IMR-90 (cell line): ENCODE results near the gene MTHFSD. TPM values are rescaled to one million over a fixed set of nuclear protein-coding genes. Genes with fewer than 3 reads are reported as not detected.

Experiments
- ATAC-seq: fragments of 200-7000 bp; cut with Tn5 transposase; 2 replicates; pipeline ENCODE4 v1.9.1; 2020; ENCODE audit warnings: low read depth, mild to moderate bottlenecking, moderate library complexity
- BruUV-seq: library from RNA; stranded (reverse); fragments of 400-500 nt; replicated peaks from 2 replicates; lab custom pipeline; 2021; lab: Mats Ljungman, UMichigan
- CTCF ChIA-PET: fragments of 300-600 bp; formaldehyde crosslinking; extraction: SDS; loops from one replicate; lab custom pipeline; 2021; ENCODE audit warnings: antibody characterized with exemption; lab: Yijun Ruan, JAX
- POLR2A ChIA-PET: fragments of 300-600 bp; sonication (Branson Sonifier 250); formaldehyde crosslinking; loops from one replicate; lab custom pipeline; 2022; ENCODE audit warnings: antibody characterized with exemption; ENCODE audit not compliant: unreplicated experiment; lab: Charles Lee
- DNase-seq: peaks from one replicate; pipeline ENCODE4 v3.0.0; 2013
- H2AFZ ChIP-seq: replicated peaks from 2 replicates; pipeline ENCODE3; 2013; ENCODE audit warnings: low read length, mild to moderate bottlenecking; ENCODE audit not compliant: poor library complexity
- H2AK5ac ChIP-seq: 2 replicates; pipeline ENCODE4 v1.6.1; 2013; ENCODE audit warnings: low read depth, low read length, inconsistent platforms
- H2AK9ac ChIP-seq: replicated peaks from 2 replicates; pipeline ENCODE3; 2013; ENCODE audit warnings: mild to moderate bottlenecking, low read depth, low read length, moderate library complexity; ENCODE audit not compliant: poor library complexity
- H2BK120ac ChIP-seq: 2 replicates; pipeline ENCODE4 v1.6.1; 2013; ENCODE audit warnings: low read depth, low read length, inconsistent platforms
- H2BK15ac ChIP-seq: 3 replicates; pipeline ENCODE4 v1.6.1; 2013; ENCODE audit warnings: low read depth, low read length, inconsistent platforms
- H2BK20ac ChIP-seq: 2 replicates; pipeline ENCODE4 v1.6.1; 2013; ENCODE audit warnings: low read depth, mild to moderate bottlenecking, inconsistent platforms, low read length, moderate library complexity
- H2BK5ac ChIP-seq: 2 replicates; pipeline ENCODE4 v1.6.1; 2013; ENCODE audit warnings: mild to moderate bottlenecking, low read depth, low read length, inconsistent platforms; ENCODE audit not compliant: poor library complexity, severe bottlenecking
- H3K14ac ChIP-seq: replicated peaks from 2 replicates; pipeline ENCODE4 v1.6.1; 2013; ENCODE audit warnings: low read depth, low read length, inconsistent platforms
- H3K18ac ChIP-seq: 2 replicates; pipeline ENCODE4 v1.6.1; 2013; ENCODE audit warnings: low read depth, low read length, control low read depth
- H3K23ac ChIP-seq: 2 replicates; pipeline ENCODE4 v1.6.1; 2013; ENCODE audit warnings: low read depth, low read length, inconsistent platforms
- H3K27ac ChIP-seq: 2 replicates; pipeline ENCODE4 v1.5.1; 2013; ENCODE audit warnings: mild to moderate bottlenecking, control low read depth, low read length; ENCODE audit not compliant: insufficient read depth
- H3K27me3 ChIP-seq: 2 replicates; pipeline ENCODE4 v1.6.1; 2013; ENCODE audit warnings: low read length; ENCODE audit not compliant: control insufficient read depth, insufficient read depth
- H3K36me3 ChIP-seq: 2 replicates; pipeline ENCODE4 v1.6.1; 2013; ENCODE audit warnings: low read length, mixed read lengths; ENCODE audit not compliant: control insufficient read depth, insufficient read depth
- H3K4ac ChIP-seq: 2 replicates; pipeline ENCODE4 v1.6.1; 2013; ENCODE audit warnings: low read depth, low read length, inconsistent platforms
- H3K4me1 ChIP-seq: 2 replicates; pipeline ENCODE4 v1.6.1; 2013; ENCODE audit warnings: low read length, mixed read lengths; ENCODE audit not compliant: control insufficient read depth, insufficient read depth
- H3K4me2 ChIP-seq: 2 replicates; pipeline ENCODE4 v1.6.1; 2013; ENCODE audit warnings: low read depth, mild to moderate bottlenecking, control low read depth, low read length, moderate library complexity
- H3K4me3 ChIP-seq: 2 replicates; pipeline ENCODE4 v1.5.1; 2013; ENCODE audit warnings: low read depth, mild to moderate bottlenecking, control low read depth, low read length, moderate library complexity; ENCODE audit not compliant: insufficient read depth
- H3K56ac ChIP-seq: 2 replicates; pipeline ENCODE4 v1.6.1; 2013; ENCODE audit warnings: low read length, inconsistent platforms; ENCODE audit not compliant: insufficient read depth; ENCODE audit errors: extremely low read depth
- H3K79me1 ChIP-seq, 2 experiments: 2 replicates each; pipeline ENCODE4 v1.6.1; 2013; ENCODE audit warnings: low read length in 2 of 2, inconsistent platforms in 1 of 2, low read depth in 1 of 2
- H3K9ac ChIP-seq: 2 replicates; pipeline ENCODE4 v1.6.1; 2013; ENCODE audit warnings: low read depth, low read length, control low read depth
- H3K9me1 ChIP-seq: 2 replicates; pipeline ENCODE4 v1.6.1; 2013; ENCODE audit warnings: low read length, inconsistent platforms; ENCODE audit not compliant: insufficient read depth
- H3K9me3 ChIP-seq: 2 replicates; pipeline ENCODE4 v1.6.1; 2013; ENCODE audit warnings: low read length; ENCODE audit not compliant: control insufficient read depth, insufficient read depth
- H4K20me1 ChIP-seq: 2 replicates; pipeline ENCODE4 v1.6.1; 2013; ENCODE audit warnings: low read length, inconsistent platforms; ENCODE audit not compliant: insufficient read depth
- H4K5ac ChIP-seq: 2 replicates; pipeline ENCODE4 v1.6.1; 2013; ENCODE audit warnings: mild to moderate bottlenecking, low read depth, low read length, control low read depth
- H4K8ac ChIP-seq, 2 experiments: 2 replicates each; pipeline ENCODE4 v1.6.1; 2013; ENCODE audit warnings: low read depth in 2 of 2, low read length in 2 of 2, control low read depth in 1 of 2, inconsistent platforms in 1 of 2
- H4K91ac ChIP-seq: 2 replicates; pipeline ENCODE4 v1.6.1; 2013; ENCODE audit warnings: low read depth, low read length, inconsistent platforms; ENCODE audit not compliant: insufficient read depth
- CHD1 ChIP-seq: IDR thresholded peaks from 2 replicates; pipeline ENCODE4 v1.6.1; 2012; ENCODE audit warnings: low read depth, low read length, improper control_type of control experiment
- ELK1 ChIP-seq: fragments of 150-350 bp; IDR thresholded peaks from 2 replicates; pipeline ENCODE4 v1.6.1; 2016; ENCODE audit warnings: low read depth, mild to moderate bottlenecking, low read length, moderate library complexity, borderline replicate concordance
- NFE2L2 ChIP-seq: fragments of 150-350 bp; IDR thresholded peaks from 2 replicates; pipeline ENCODE4 v1.6.1; 2016; ENCODE audit warnings: low read depth, mild to moderate bottlenecking, low read length
- WGBS, 2 experiments: methylation state at CpG; one replicate each; pipeline versions ENCODE4 v1.1.5 to v1.1.7; 2013; ENCODE audit warnings: missing lambda C conversion rate in 2 of 2; ENCODE audit not compliant: insufficient read length in 1 of 2; ENCODE audit errors: extremely low coverage in 2 of 2; 5-methylcytosine and 5-hydroxymethylcytosine counted together
- dilution Hi-C: fragments of 300-500 bp; cut with HindIII; formaldehyde crosslinking; loops from one replicate; pipeline ENCODE4 v1.14.3; 2018; ENCODE audit warnings: low sequenced_read_pairs; ENCODE audit not compliant: unreplicated experiment
- in situ Hi-C: fragments of 300-500 bp; cut with MboI; formaldehyde crosslinking; loops from 3 replicates; pipeline ENCODE4 v1.14.3; 2019; ENCODE audit warnings: low sequenced_read_pairs, inconsistent platforms, mixed read lengths
- intact Hi-C: fragments of 100-400 bp; cut with micrococcal nuclease; formaldehyde crosslinking; loops from 2 replicates; pipeline ENCODE4 v1.10.0; 2022
- polyA plus RNA-seq, 3 experiments: library from polyadenylated mRNA; depleted of rRNA; stranded (reverse); fragments of >200 nt; gene quantifications; 2 replicates each; pipeline ENCODE4 v1.2.3, GENCODE V29; 2012; ENCODE audit warnings: low replicate concordance in 1 of 3
- total RNA-seq: library from RNA; depleted of rRNA; stranded (reverse); fragments of >200 nt; gene quantifications from 2 replicates; pipeline ENCODE4 v1.2.3, GENCODE V29; 2012

Gene MTHFSD
- total and polyA plus RNA-seq, 2 of the 4 experiments (the other 2 are of a cell fraction): 8.2 to 16.8 TPM

- Histone ChIP-seq H3K56ac (no peak overlapping the region), H2AK9ac (no peak overlapping the region), H2BK20ac (peak overlapping the region; percentile 48; the same call in 1 of the 2 replicates), H3K23ac (no peak overlapping the region), H3K27ac (no peak overlapping the region), H3K79me1 (0 out of 4 replicates have a peak, but pooled peaks cover 4 to 6% of the 10 kb centered on the region in 2 experiments), H3K4ac (peak overlapping the region; percentile 78), H3K9me1 (no peaks in the 10 kb centered on the region; the same call in 1 of the 2 replicates), H2BK120ac (peak overlapping the region; percentile 54), H2BK5ac (peak overlapping the region; percentile 29), H3K9ac (no peak overlapping the region), H3K18ac (no peak overlapping the region), H3K36me3 (no peaks in the 10 kb centered on the region), H2AFZ (peak overlapping the region; percentile 0), H4K91ac (peak overlapping the region; percentile 46), H4K5ac (no peak overlapping the region), H3K4me2 (peak overlapping the region; percentile 12; the same call in 1 of the 2 replicates), H3K27me3 (no peaks in the 10 kb centered on the region), H4K8ac (peak overlapping the region; percentile 21 to 31; a peak in 2 of 4 replicates), H3K14ac (no peak overlapping the region; the same call in 1 of the 2 replicates), H3K4me3 (no peak overlapping the region), H2BK15ac (peak overlapping the region; percentile 85; the same call in 1 of the 3 replicates), H3K4me1 (peaks cover 4% of the 10 kb centered on the region), H4K20me1 (no peaks in the 10 kb centered on the region), H2AK5ac (peak overlapping the region; percentile 95), H3K9me3 (no peaks in the 10 kb centered on the region)
- POLR2A ChIA-PET: no interaction called here
- BruUV-seq: no TSS peak
- CTCF ChIA-PET: no interaction called here
- TF ChIP-seq NFE2L2 (no peak), CHD1 (no peak), ELK1 (no peak)
- peak; percentile 55 for ATAC-seq
- dilution Hi-C loops (no loop called here), intact Hi-C loops (no loop called here), in situ Hi-C loops (no loop called here)
- 96% methylated on average over 4 of the region's 22 CpGs; no CpG with 5 or more reads in 1 of the 2 experiments for WGBS, 2 experiments
- DNase-seq: peak; percentile 38
These were observed 43.9 kb upstream of the MTHFSD start for GRCh38 chr16:86598607-86599565.
